Measurements from ENCODE around the gene MYH11.

The MYH11 gene

GRCh38 chr16:15757077-15757386, 99.8 kb downstream of the MYH11 start:
- DNase-seq (ENCODE audit: insufficient read length, low spot score) (no peak), FAIRE-seq (no peak)
- TF ChIP-seq POU2F2 (IDR thresholded peaks at IDR 0.05; ENCODE audit: low read depth, low read length) = no peak
- no peak for TF ChIP-seq SPI1 (IDR thresholded peaks at IDR 0.05; ENCODE audit: low read depth, low read length)
- no peak for TF ChIP-seq POLR2A (IDR thresholded peaks at IDR 0.05; ENCODE audit: low read depth, low read length)
- no peak for TF ChIP-seq TAF1 (IDR thresholded peaks at IDR 0.05; ENCODE audit: low read depth, low read length)
- no peak for TF ChIP-seq PAX5 (IDR thresholded peaks at IDR 0.05; ENCODE audit: insufficient read depth, low read length, severe bottlenecking)
- no peak for TF ChIP-seq POLR2AphosphoS5 (IDR thresholded peaks at IDR 0.05; ENCODE audit: low read depth, low read length)

- no peak for TF ChIP-seq TAF1 (IDR thresholded peaks at IDR 0.05; ENCODE audit: low read depth, low read length)
- no peak for DNase-seq (ENCODE audit: insufficient read length, low spot score)
- no peak for FAIRE-seq
Measured at GRCh38 chr16:15754821-15755534, 101.8 kb downstream of the MYH11 start.

GRCh38 chr16:15752717-15753488, 103.9 kb downstream of the MYH11 start:
- DNase-seq (ENCODE audit: insufficient read length, low spot score) = no peak
- TF ChIP-seq SPI1 (IDR thresholded peaks at IDR 0.05; ENCODE audit: low read depth, low read length) (no peak), TAF1 (IDR thresholded peaks at IDR 0.05; ENCODE audit: low read depth, low read length) (no peak), POLR2A (IDR thresholded peaks at IDR 0.05; ENCODE audit: low read depth, low read length) (no peak), POU2F2 (IDR thresholded peaks at IDR 0.05; ENCODE audit: low read depth, low read length) (no peak), POLR2AphosphoS5 (IDR thresholded peaks at IDR 0.05; ENCODE audit: low read depth, low read length) (no peak), PAX5 (IDR thresholded peaks at IDR 0.05; ENCODE audit: insufficient read depth, low read length, severe bottlenecking) (no peak)
- FAIRE-seq = no peak

- FAIRE-seq (no peak), DNase-seq (ENCODE audit: insufficient read length, low spot score) (no peak)
- TF ChIP-seq POU2F2 (IDR thresholded peaks at IDR 0.05; ENCODE audit: low read depth, low read length) (no peak), SPI1 (IDR thresholded peaks at IDR 0.05; ENCODE audit: low read depth, low read length) (no peak), PAX5 (IDR thresholded peaks at IDR 0.05; ENCODE audit: insufficient read depth, low read length, severe bottlenecking) (no peak), POLR2A (IDR thresholded peaks at IDR 0.05; ENCODE audit: low read depth, low read length) (no peak), POLR2AphosphoS5 (IDR thresholded peaks at IDR 0.05; ENCODE audit: low read depth, low read length) (no peak)
Measured at GRCh38 chr16:15751940-15752339, 104.9 kb downstream of the MYH11 start.

- TF ChIP-seq TAF1 (IDR thresholded peaks at IDR 0.05; ENCODE audit: low read depth, low read length) = no peak
- TF ChIP-seq SPI1 (IDR thresholded peaks at IDR 0.05; ENCODE audit: low read depth, low read length) = no peak
- TF ChIP-seq POLR2AphosphoS5 (IDR thresholded peaks at IDR 0.05; ENCODE audit: low read depth, low read length) = no peak
- TF ChIP-seq POU2F2 (IDR thresholded peaks at IDR 0.05; ENCODE audit: low read depth, low read length) = no peak
- TF ChIP-seq PAX5 (IDR thresholded peaks at IDR 0.05; ENCODE audit: insufficient read depth, low read length, severe bottlenecking) = no peak
- no peak for TF ChIP-seq POLR2A (IDR thresholded peaks at IDR 0.05; ENCODE audit: low read depth, low read length)
- FAIRE-seq (no peak), DNase-seq (ENCODE audit: insufficient read length, low spot score) (no peak)
Measured at GRCh38 chr16:15749985-15750384, 106.8 kb downstream of the MYH11 start.

GRCh38 chr16:15749371-15749770, 107.5 kb downstream of the MYH11 start:
- TF ChIP-seq POLR2A (IDR thresholded peaks at IDR 0.05; ENCODE audit: low read depth, low read length) = no peak
- TF ChIP-seq TAF1 (IDR thresholded peaks at IDR 0.05; ENCODE audit: low read depth, low read length) = no peak
- no peak for TF ChIP-seq POLR2AphosphoS5 (IDR thresholded peaks at IDR 0.05; ENCODE audit: low read depth, low read length)
- TF ChIP-seq PAX5 (IDR thresholded peaks at IDR 0.05; ENCODE audit: insufficient read depth, low read length, severe bottlenecking) = no peak
- TF ChIP-seq SPI1 (IDR thresholded peaks at IDR 0.05; ENCODE audit: low read depth, low read length) = no peak
- no peak for TF ChIP-seq POU2F2 (IDR thresholded peaks at IDR 0.05; ENCODE audit: low read depth, low read length)
- FAIRE-seq (no peak), DNase-seq (ENCODE audit: insufficient read length, low spot score) (no peak)

GRCh38 chr16:15748654-15749053, 108.2 kb downstream of the MYH11 start:
- DNase-seq (ENCODE audit: insufficient read length, low spot score) (no peak), FAIRE-seq (no peak)
- no peak for TF ChIP-seq TAF1 (IDR thresholded peaks at IDR 0.05; ENCODE audit: low read depth, low read length)
- TF ChIP-seq PAX5 (IDR thresholded peaks at IDR 0.05; ENCODE audit: insufficient read depth, low read length, severe bottlenecking) = no peak
- no peak for TF ChIP-seq SPI1 (IDR thresholded peaks at IDR 0.05; ENCODE audit: low read depth, low read length)
- TF ChIP-seq POLR2A (IDR thresholded peaks at IDR 0.05; ENCODE audit: low read depth, low read length) = no peak
- no peak for TF ChIP-seq POU2F2 (IDR thresholded peaks at IDR 0.05; ENCODE audit: low read depth, low read length)
- TF ChIP-seq POLR2AphosphoS5 (IDR thresholded peaks at IDR 0.05; ENCODE audit: low read depth, low read length) = no peak

- TF ChIP-seq PAX5 (IDR thresholded peaks at IDR 0.05; ENCODE audit: insufficient read depth, low read length, severe bottlenecking) (no peak), POU2F2 (IDR thresholded peaks at IDR 0.05; ENCODE audit: low read depth, low read length) (no peak), TAF1 (IDR thresholded peaks at IDR 0.05; ENCODE audit: low read depth, low read length) (no peak), SPI1 (IDR thresholded peaks at IDR 0.05; ENCODE audit: low read depth, low read length) (no peak), POLR2AphosphoS5 (IDR thresholded peaks at IDR 0.05; ENCODE audit: low read depth, low read length) (no peak), POLR2A (IDR thresholded peaks at IDR 0.05; ENCODE audit: low read depth, low read length) (no peak)
- DNase-seq (ENCODE audit: insufficient read length, low spot score) (no peak), FAIRE-seq (no peak)
Measured at GRCh38 chr16:15747937-15748336, 108.9 kb downstream of the MYH11 start.

- no peak for TF ChIP-seq POLR2A (IDR thresholded peaks at IDR 0.05; ENCODE audit: low read depth, low read length)
- no peak for TF ChIP-seq POLR2AphosphoS5 (IDR thresholded peaks at IDR 0.05; ENCODE audit: low read depth, low read length)
- TF ChIP-seq PAX5 (IDR thresholded peaks at IDR 0.05; ENCODE audit: insufficient read depth, low read length, severe bottlenecking) = no peak
- no peak for TF ChIP-seq SPI1 (IDR thresholded peaks at IDR 0.05; ENCODE audit: low read depth, low read length)
- no peak for TF ChIP-seq TAF1 (IDR thresholded peaks at IDR 0.05; ENCODE audit: low read depth, low read length)
- TF ChIP-seq POU2F2 (IDR thresholded peaks at IDR 0.05; ENCODE audit: low read depth, low read length) = no peak
- FAIRE-seq = no peak
- DNase-seq (ENCODE audit: insufficient read length, low spot score) = no peak
Measured at GRCh38 chr16:15746332-15746731, 110.5 kb downstream of the MYH11 start.

All from GM12891 (cell line).